Heart right ventricle (tissue), 16 donors: Measurements from ENCODE around the gene KRTAP26-1. TPM values are rescaled to one million over a fixed set of nuclear protein-coding genes. Genes with fewer than 3 reads are reported as not detected.

Experiments used
- ATAC-seq, 8 donors: fragments of 200-7000 bp; cut with Tn5 transposase; one replicate each; pipeline ENCODE4 v1.9.1; 2020; ENCODE audit warnings: mild to moderate bottlenecking in 8 of 8, moderate library complexity in 8 of 8, moderate number of reproducible peaks in 1 of 8
- DNase-seq, 2 donors: peaks; one replicate each; pipeline ENCODE4 v3.0.0-alpha.2; 2020
- H3K27ac ChIP-seq, 10 donors: fragments of 200-600 bp; sonication (generic) in 2 of 10; one replicate each; pipeline versions ENCODE4 v1.5.0 to v1.8.0; 2020 to 2022; ENCODE audit warnings: mild to moderate bottlenecking in 3 of 10
- H3K27me3 ChIP-seq, 7 donors: fragments of 200-600 bp; one replicate each; pipeline ENCODE4 v1.8.0; 2021 to 2022; ENCODE audit warnings: mild to moderate bottlenecking in 2 of 7
- H3K36me3 ChIP-seq, 9 donors: fragments of 200-600 bp; sonication (generic) in 1 of 9; one replicate each; pipeline versions ENCODE4 v1.5.0 to v1.8.0; 2020 to 2022; ENCODE audit warnings: mild to moderate bottlenecking in 2 of 9
- H3K4me1 ChIP-seq, 9 donors: fragments of 200-600 bp; sonication (generic) in 1 of 9; one replicate each; pipeline versions ENCODE4 v1.5.0 to v1.8.0; 2020 to 2022; ENCODE audit warnings: mild to moderate bottlenecking in 4 of 9
- H3K4me3 ChIP-seq, 10 donors: fragments of 200-600 bp; sonication (generic) in 2 of 10; one replicate each; pipeline versions ENCODE4 v1.5.0 to v1.8.0; 2020 to 2022; ENCODE audit warnings: mild to moderate bottlenecking in 7 of 10, moderate library complexity in 2 of 10
- H3K9me3 ChIP-seq, 11 donors: fragments of 200-600 bp in 10 of 11; sonication (generic) in 2 of 11; one replicate each; pipeline versions ENCODE4 v1.5.0 to v1.8.0; 2013 to 2022; ENCODE audit warnings: mild to moderate bottlenecking in 2 of 11, control low read depth in 1 of 11, moderate library complexity in 1 of 11
- WGBS, 2 donors: extraction: QIAGEN DNeasy Blood & Tissue Kit; methylation state at CpG; one replicate each; pipeline ENCODE4 v1.1.7; 2013; ENCODE audit warnings: inconsistent platforms in 1 of 2; 5-methylcytosine and 5-hydroxymethylcytosine counted together
- intact Hi-C, 10 donors: fragments of 100-400 bp; cut with DNase I; formaldehyde crosslinking; loops; one replicate each; pipeline versions ENCODE4 v1.11.1 to v1.14.2; 2022
- long read RNA-seq, 3 donors: library from polyadenylated mRNA; unstranded; transcript quantifications; one replicate each; pipeline ENCODE4 v2.0.0, GENCODE V29; 2020 to 2021
- polyA plus RNA-seq, 2 donors: library from polyadenylated mRNA; stranded (reverse); fragments of 200-250 nt; gene quantifications; one replicate each; pipeline ENCODE4 v1.2.3, GENCODE V29; 2013
- total RNA-seq, 10 donors: library from RNA; stranded (reverse); fragmentation: NEBNext Ultra II Directional in 3 of 10; extraction: Animal tissue kit (Norgen Biotek cat#: 25700) in 3 of 10; gene quantifications; one replicate each; pipeline versions ENCODE4 v1.2.1 to v1.2.4, GENCODE V29; 2021 to 2023
- TF ChIP-seq, protein P1 (sequence below), 9 donors: fragments of 200-600 bp; sonication (generic) in 2 of 9; IDR thresholded peaks; one replicate each; pipeline versions ENCODE4 v1.5.0 to v1.8.0; 2021 to 2022; ENCODE audit warnings: antibody characterized with exemption in 9 of 9, mild to moderate bottlenecking in 5 of 9, moderate library complexity in 1 of 9
- donor health status: Arrhythmogenic right ventricular cardiomyopathy.
- donor health status: ischemic (EF 13 %, LVEDD 7.1; RV severe dilation, severe dysfunction).
- donor health status: healthy with polysubstance abuse.
- donor health status: DM: no; HTN: yes; CAD: no.
- donor health status: DM: no; HTN: no; CAD: no.
- donor health status: ischemic (EF 25% LVEDD 6.9; RV normal size, moderate dysfunction).
- donor health status: ischemic (EF 25% LVEDD 5.7; RV mildly dilated, moderate dysfunction).
- donor health status: healthy.
- donor health status: DM: yes; HTN: yes; CAD: no.
- donor health status: Ischemic cardiomyopathy.
- donor health status: ischemic (EF 35%, LVEDD 5.7; RV mildly dilated, moderate dysfunction).
- donor health status: nonischemic (EF 11% LVEDD 7.7; RV severe dilation, severe dysfunction).
- donor health status: DM: yes; HTN: yes; CAD: no.
- donor health status: PGD.
- donor health status: ischemic (EF 29% LVEDD 5.4; RV normal size, mild dysfunction).
- donor health status: nonischemic (EF 23%, LVEDD 6.1; RV moderate dilation, normal function).

KRTAP26-1 gene, protein sequence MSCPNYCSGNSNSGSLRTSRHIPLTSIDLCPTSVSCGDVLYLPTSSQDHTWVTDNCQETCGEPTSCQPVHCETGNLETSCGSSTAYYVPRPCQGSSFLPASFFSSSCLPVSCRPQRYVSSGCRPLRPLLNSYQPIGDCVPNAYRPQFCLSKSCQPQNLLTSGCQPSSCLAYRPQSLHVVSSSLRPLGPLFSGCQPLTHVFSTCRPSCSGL
- not detected for total RNA-seq
- polyA plus RNA-seq = not detected
- long read RNA-seq, donor 1 = 0 reads
- long read RNA-seq, donor 2 = 0 reads
- long read RNA-seq, donor 3 = 0 reads

DNA sequence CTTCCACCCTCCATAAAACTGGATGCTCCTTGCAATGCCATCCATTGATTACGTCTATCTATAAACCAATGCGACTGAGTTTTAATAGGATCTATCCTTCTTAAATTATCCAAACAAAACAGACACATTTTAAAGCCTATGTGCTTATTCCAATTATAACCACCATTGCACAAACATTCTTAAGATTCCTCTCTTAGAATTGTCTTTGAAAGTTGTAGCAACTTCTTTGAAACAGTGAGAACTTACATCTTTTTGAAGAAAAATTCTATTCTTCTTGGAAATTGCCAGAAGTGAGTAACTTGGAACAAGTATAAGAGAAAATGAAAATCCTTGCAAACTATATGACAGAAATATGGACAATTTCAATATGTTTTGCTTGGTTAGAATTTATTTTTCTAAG lies at the start of gene KRTAP26-1:
KRTAP26-1 (minus strand) TSS at position 101 of the 400 bp plus-strand sequence. CDS start 280 bp downstream, outside the sequence.
- Histone ChIP-seq H3K4me3 (no peak within 1 kb of the TSS), H3K27me3 (no peaks in the 10 kb centered on the region), H3K4me1 (no peaks in the 10 kb centered on the region), H3K27ac (no peak within 1 kb of the TSS), H3K9me3 (peaks cover 0 to 5% (median 0%) of the 10 kb centered on the region in 11 donors), H3K36me3 (no peaks in the 10 kb centered on the region)
- DNase-seq = no peak
- WGBS, 2 donors = 84 to 94% methylated on average over 2 of the region's 2 CpGs
- no peak for ATAC-seq
- TF ChIP-seq, protein P1, sequence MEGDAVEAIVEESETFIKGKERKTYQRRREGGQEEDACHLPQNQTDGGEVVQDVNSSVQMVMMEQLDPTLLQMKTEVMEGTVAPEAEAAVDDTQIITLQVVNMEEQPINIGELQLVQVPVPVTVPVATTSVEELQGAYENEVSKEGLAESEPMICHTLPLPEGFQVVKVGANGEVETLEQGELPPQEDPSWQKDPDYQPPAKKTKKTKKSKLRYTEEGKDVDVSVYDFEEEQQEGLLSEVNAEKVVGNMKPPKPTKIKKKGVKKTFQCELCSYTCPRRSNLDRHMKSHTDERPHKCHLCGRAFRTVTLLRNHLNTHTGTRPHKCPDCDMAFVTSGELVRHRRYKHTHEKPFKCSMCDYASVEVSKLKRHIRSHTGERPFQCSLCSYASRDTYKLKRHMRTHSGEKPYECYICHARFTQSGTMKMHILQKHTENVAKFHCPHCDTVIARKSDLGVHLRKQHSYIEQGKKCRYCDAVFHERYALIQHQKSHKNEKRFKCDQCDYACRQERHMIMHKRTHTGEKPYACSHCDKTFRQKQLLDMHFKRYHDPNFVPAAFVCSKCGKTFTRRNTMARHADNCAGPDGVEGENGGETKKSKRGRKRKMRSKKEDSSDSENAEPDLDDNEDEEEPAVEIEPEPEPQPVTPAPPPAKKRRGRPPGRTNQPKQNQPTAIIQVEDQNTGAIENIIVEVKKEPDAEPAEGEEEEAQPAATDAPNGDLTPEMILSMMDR (IDR thresholded peaks at IDR 0.05) = no peak
- intact Hi-C loops = no loop called here

DNA sequence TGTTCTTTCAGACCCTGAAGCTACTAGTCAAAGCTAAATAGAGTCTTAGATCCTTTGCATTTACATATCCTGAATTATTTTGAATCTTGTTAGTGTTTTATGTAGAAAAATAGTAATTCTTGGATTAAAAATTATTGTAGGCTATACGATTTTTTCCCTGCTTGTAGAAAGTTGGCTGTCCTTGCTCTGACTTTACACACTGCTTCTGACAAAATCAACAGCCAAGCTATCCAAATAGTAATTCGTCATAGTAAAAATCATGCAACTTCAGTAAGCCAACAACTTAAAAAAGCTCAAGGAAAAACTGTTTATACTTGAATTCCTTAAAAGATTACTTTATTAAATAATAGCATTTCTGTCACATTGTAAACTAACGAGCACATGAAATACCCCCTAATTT lies 35.8 kb upstream of the KRTAP26-1 start:
- TF ChIP-seq, protein P1 (IDR thresholded peaks at IDR 0.05) = no peak
- Histone ChIP-seq H3K9me3 (no peaks in the 10 kb centered on the region), H3K36me3 (no peaks in the 10 kb centered on the region), H3K4me3 (no peak overlapping the region), H3K27ac (no peak overlapping the region), H3K4me1 (no peaks in the 10 kb centered on the region), H3K27me3 (no peaks in the 10 kb centered on the region)
- 63 to 64% methylated on average over 3 of the region's 3 CpGs for WGBS, 2 donors
- DNase-seq (no peak), ATAC-seq (no peak)
- intact Hi-C loops = no loop called here

DNA sequence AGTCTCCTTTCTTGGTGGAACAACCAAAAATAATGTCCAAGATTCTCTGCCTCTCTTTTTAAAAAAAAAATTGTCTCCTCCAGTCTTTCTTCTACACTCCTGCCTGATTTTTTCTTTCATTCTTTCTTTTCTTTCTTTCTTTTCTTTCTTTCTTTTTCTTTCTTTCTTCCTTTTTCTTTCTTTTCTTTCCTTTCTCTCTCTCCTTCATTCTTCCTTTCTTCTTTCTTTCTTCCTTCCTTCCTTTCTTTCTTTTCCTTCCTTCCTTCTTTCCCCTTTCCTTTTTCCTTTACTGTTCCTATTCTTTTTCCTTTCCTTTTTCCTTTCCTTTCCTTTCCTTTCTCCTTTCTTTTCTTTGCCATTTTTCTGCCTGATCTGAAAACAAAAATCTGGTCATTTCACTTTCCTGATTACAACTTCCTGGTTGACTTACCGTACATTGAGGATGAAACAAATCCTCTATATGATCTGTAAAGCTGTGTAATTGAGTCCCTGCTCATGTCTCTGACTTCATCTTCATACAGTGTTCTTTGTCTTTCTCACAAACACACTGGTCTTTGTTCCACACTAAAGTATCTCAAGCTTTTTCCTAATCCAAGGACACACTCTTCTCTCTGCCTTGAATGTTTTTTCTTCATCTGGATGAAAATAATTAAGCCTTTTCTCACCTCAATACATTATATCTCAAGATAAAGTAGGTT lies 34.3 kb upstream of the KRTAP26-1 start:
- ATAC-seq (no peak), DNase-seq (no peak)
- Histone ChIP-seq H3K27me3 (no peaks in the 10 kb centered on the region), H3K4me3 (no peak overlapping the region), H3K27ac (no peak overlapping the region), H3K36me3 (no peaks in the 10 kb centered on the region), H3K4me1 (no peaks in the 10 kb centered on the region), H3K9me3 (no peaks in the 10 kb centered on the region)
- intact Hi-C loops = no loop called here
- TF ChIP-seq, protein P1 (IDR thresholded peaks at IDR 0.05) = no peak
- 52 to 76% methylated on average over 1 of the region's 1 CpG for WGBS, 2 donors

DNA sequence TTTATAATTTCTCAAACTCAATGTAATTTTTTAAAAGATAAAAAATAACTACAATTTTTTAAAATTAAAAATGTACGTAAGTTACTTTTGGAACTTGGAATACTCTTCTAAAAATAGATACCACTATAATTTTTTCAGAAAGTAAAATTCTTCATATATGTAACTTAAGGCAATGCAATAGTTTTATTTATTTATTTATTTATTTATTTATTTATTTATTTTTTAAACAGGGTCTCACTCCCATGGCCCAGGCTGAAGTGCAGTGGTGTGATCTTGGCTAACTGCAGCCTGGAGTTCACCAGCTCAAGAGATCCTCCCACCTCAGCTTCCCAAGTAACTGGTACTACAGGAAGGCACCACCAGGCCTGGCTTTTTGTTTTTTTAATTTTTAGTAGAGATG lies 31.4 kb upstream of the KRTAP26-1 start:
- WGBS, 2 donors = 95 to 96% methylated on average over 1 of the region's 1 CpG
- intact Hi-C loops = no loop called here
- TF ChIP-seq, protein P1 (IDR thresholded peaks at IDR 0.05) = no peak
- DNase-seq (no peak), ATAC-seq (no peak)
- Histone ChIP-seq H3K4me3 (no peak overlapping the region), H3K9me3 (no peaks in the 10 kb centered on the region), H3K36me3 (no peaks in the 10 kb centered on the region), H3K4me1 (no peaks in the 10 kb centered on the region), H3K27ac (no peak overlapping the region), H3K27me3 (no peaks in the 10 kb centered on the region)
